Measurements from ENCODE around the gene FOXJ3.

GRCh38 chr1:42313970-42314369, 21.1 kb downstream of the FOXJ3 start:
- TF ChIP-seq, protein P1, sequence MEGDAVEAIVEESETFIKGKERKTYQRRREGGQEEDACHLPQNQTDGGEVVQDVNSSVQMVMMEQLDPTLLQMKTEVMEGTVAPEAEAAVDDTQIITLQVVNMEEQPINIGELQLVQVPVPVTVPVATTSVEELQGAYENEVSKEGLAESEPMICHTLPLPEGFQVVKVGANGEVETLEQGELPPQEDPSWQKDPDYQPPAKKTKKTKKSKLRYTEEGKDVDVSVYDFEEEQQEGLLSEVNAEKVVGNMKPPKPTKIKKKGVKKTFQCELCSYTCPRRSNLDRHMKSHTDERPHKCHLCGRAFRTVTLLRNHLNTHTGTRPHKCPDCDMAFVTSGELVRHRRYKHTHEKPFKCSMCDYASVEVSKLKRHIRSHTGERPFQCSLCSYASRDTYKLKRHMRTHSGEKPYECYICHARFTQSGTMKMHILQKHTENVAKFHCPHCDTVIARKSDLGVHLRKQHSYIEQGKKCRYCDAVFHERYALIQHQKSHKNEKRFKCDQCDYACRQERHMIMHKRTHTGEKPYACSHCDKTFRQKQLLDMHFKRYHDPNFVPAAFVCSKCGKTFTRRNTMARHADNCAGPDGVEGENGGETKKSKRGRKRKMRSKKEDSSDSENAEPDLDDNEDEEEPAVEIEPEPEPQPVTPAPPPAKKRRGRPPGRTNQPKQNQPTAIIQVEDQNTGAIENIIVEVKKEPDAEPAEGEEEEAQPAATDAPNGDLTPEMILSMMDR (conservative IDR thresholded peaks at IDR 0.05 in 1 of 2, IDR thresholded peaks at IDR 0.05 in 1 of 2; ENCODE audit: low read depth in 1 of 2, low read length in 2 of 2), result no peak
- no peak for TF ChIP-seq EZH2 (IDR thresholded peaks at IDR 0.05; ENCODE audit: low read length, missing control alignments)
